ENCODE results near the gene RMDN2. TPM values are rescaled to one million over a fixed set of nuclear protein-coding genes. Genes with fewer than 3 reads are reported as not detected.

The RMDN2 gene
- total RNA-seq, 1 experiment from 2014 or later: 4.7 TPM

GRCh38 chr2:38064801-38065501 is 139.9 kb downstream of the RMDN2 start:
- intact Hi-C loops (cut with micrococcal nuclease; ENCODE audit: unreplicated experiment): loop anchor here (5.0 kb wide), 1 partner anchor 73 kb away; no protein-coding TSS in a partner anchor
- Mint-ChIP-seq H3K4me1 (ENCODE audit: low read depth, unreplicated experiment) (peaks cover 11% of the 10 kb centered on the region), H3K36me3 (ENCODE audit: insufficient read depth, unreplicated experiment) (peaks cover 4% of the 10 kb centered on the region), H3K27me3 (ENCODE audit: unreplicated experiment) (no peaks in the 10 kb centered on the region), H3K9me3 (ENCODE audit: low read depth, unreplicated experiment) (no peaks in the 10 kb centered on the region), H3K4me3 (ENCODE audit: low read depth, unreplicated experiment) (no peak overlapping the region), H3K27ac (ENCODE audit: unreplicated experiment) (no peak overlapping the region)
- no peak for DNase-seq
- no peak for TF ChIP-seq CTCF (IDR thresholded peaks at IDR 0.05; ENCODE audit: unreplicated experiment)
- no TSS peak for BruUV-seq (replicated peaks)
- CTCF ChIA-PET: no interaction called here

- no peak overlapping the region for H3K4me3 Mint-ChIP-seq (ENCODE audit: low read depth, unreplicated experiment)
- no peak overlapping the region for H3K27ac Mint-ChIP-seq (ENCODE audit: unreplicated experiment)
- peaks cover 11% of the 10 kb centered on the region for H3K4me1 Mint-ChIP-seq (ENCODE audit: low read depth, unreplicated experiment)
Measured at GRCh38 chr2:38065502-38066135, 140.5 kb downstream of the RMDN2 start.

DNA sequence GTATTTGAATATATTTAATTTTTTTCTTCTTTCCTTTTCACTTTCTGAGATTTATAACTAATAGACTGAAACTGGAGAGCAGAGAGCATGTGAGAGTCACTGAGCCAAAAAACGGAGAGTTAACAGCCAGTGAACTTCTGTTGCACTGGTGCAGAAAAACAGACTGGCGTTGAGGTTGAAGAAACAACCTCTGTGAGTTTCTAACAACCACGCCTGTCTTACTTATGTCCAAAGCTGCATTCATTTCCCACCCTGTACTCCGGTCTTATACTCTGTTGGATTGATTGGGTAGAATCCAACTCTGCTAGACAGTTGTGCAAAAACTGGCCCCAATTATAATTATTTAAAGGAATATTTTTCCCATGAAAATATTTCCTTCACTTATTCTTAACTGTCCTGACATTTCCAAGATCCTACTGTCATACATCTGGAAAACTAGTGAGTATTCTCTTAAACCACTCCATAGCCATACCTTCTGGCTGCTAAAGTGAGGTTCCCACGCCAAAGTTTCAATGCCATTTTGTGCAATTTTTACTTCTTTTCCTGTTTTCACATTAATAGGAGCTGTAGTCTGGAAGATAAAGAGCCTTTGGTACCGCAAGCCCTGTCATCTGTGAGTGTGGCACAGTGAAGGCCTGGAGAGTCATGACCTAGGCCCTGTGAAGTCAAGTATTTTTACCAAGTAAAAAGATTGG is 141.5 kb downstream of the RMDN2 start:
- CTCF ChIA-PET: no interaction called here
- no peak for TF ChIP-seq CTCF (IDR thresholded peaks at IDR 0.05; ENCODE audit: unreplicated experiment)
- Mint-ChIP-seq H3K27me3 (ENCODE audit: unreplicated experiment) (no peaks in the 10 kb centered on the region), H3K4me3 (ENCODE audit: low read depth, unreplicated experiment) (no peak overlapping the region), H3K36me3 (ENCODE audit: insufficient read depth, unreplicated experiment) (peaks cover 4% of the 10 kb centered on the region), H3K27ac (ENCODE audit: unreplicated experiment) (no peak overlapping the region), H3K9me3 (ENCODE audit: low read depth, unreplicated experiment) (no peaks in the 10 kb centered on the region), H3K4me1 (ENCODE audit: low read depth, unreplicated experiment) (peaks cover 11% of the 10 kb centered on the region)
- intact Hi-C loops (cut with micrococcal nuclease; ENCODE audit: unreplicated experiment): loop anchor here (5.0 kb wide), 1 partner anchor 74 kb away; no protein-coding TSS in a partner anchor
- no peak for DNase-seq
- no TSS peak for BruUV-seq (replicated peaks)

More at GRCh38 chr2:38065502-38066135, 140.5 kb downstream of the RMDN2 start:
- Mint-ChIP-seq H3K9me3 (ENCODE audit: low read depth, unreplicated experiment) (no peaks in the 10 kb centered on the region), H3K36me3 (ENCODE audit: insufficient read depth, unreplicated experiment) (peaks cover 4% of the 10 kb centered on the region), H3K27me3 (ENCODE audit: unreplicated experiment) (no peaks in the 10 kb centered on the region)
- BruUV-seq (replicated peaks): no TSS peak
- TF ChIP-seq CTCF (IDR thresholded peaks at IDR 0.05; ENCODE audit: unreplicated experiment): no peak
- DNase-seq: no peak
- CTCF ChIA-PET: no interaction called here
- intact Hi-C loops (cut with micrococcal nuclease; ENCODE audit: unreplicated experiment): loop anchor here (5.0 kb wide), 1 partner anchor 73 kb away; no protein-coding TSS in a partner anchor

Other genes starting within 250 kb of the RMDN2 start
- 34.4 and 36.5 TPM in 2 replicates for gene CYP1B1, start 150.9 kb downstream of the RMDN2 start, total RNA-seq (2022)